Upper lobe of left lung (tissue), 4 donors: ENCODE measurements around the gene MIA2.
"Not testable (repeated sequence)": the region's sequence is repeated elsewhere in the genome, so short reads cannot be mapped to it uniquely, and the experiment has no call there.

Source experiments
- CTCF ChIP-seq, 6 experiments: fragments of 450-650 bp in 4 of 6; fragments of 200-600 bp in 2 of 6; sonication (generic) in 2 of 6; IDR thresholded peaks; one replicate each; pipeline ENCODE4 v1.5.1; 2016 to 2019; ENCODE audit warnings: antibody characterized with exemption in 6 of 6
- POLR2A ChIP-seq, 4 donors: fragments of 450-650 bp; IDR thresholded peaks; one replicate each; pipeline ENCODE4 v1.5.1; 2016 to 2017; ENCODE audit warnings: antibody characterized with exemption in 4 of 4, mild to moderate bottlenecking in 2 of 4
- POLR2AphosphoS5 ChIP-seq, 2 donors: sonication (generic); formaldehyde crosslinking; IDR thresholded peaks; one replicate each; pipeline ENCODE4 v1.5.1; 2017; ENCODE audit warnings: antibody characterized with exemption in 2 of 2

- not testable (repeated sequence) for TF ChIP-seq CTCF, POLR2A, POLR2AphosphoS5 (IDR thresholded peaks at IDR 0.05)
Measured at GRCh38 chr14:39262214-39262613, 28.5 kb downstream of the MIA2 start.
